Glomerular visceral epithelial cell (primary cell): Measurements from ENCODE around the gene CMPK2.

Experiments used
- DNase-seq: peaks from one replicate; pipeline ENCODE4 v3.0.0-alpha.2; 2016; ENCODE audit errors: extremely low spot score

The CMPK2 gene

GRCh38 chr2:6810961-6811360 is 54.7 kb downstream of the CMPK2 start:
- no peak for DNase-seq

GRCh38 chr2:6808426-6808825 is 57.3 kb downstream of the CMPK2 start:
- no peak for DNase-seq

DNA sequence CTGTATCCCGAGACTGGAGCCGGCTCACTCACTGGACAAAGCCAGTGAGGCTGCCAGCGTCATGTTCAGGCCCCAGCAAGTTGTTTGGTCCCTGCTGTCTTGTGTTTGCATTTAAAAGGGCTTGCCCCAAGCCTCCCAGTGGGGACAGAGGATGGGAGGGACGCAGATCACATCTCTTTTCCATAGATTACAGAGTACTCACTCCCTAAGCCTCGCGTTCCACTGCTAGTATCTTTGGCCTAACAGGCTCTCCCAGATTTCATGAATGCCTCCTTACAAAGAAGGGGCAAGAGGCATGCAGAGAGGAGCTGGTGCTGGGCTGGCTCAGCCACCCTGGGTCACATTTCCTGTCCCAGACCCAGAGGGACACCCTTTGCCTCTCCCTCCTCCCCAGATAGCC is 59.1 kb downstream of the CMPK2 start:
- DNase-seq, result no peak

DNA sequence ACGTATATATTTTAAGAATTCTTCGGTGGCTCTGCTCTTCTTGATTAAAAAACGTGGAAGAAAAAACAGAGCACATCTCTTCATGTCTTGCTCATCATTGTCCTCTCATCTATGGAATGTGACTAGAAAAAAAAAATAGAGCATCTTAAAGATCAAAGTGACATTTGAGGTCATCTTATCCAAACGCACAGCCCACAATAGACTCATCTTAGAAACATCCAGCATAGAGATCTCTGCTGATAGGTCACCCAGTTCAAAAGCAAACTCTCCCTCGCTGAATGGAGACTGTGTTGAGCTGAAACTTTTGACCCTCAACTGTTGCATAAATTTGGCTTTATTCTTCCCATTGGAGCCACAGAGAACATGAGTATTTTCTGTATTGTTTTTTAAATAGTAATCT is 65.2 kb downstream of the CMPK2 start:
- no peak for DNase-seq
